Bronchial epithelial cell (primary cell): ENCODE data around the gene DGKG. TPM values are rescaled to one million over a fixed set of nuclear protein-coding genes. Genes with fewer than 3 reads are reported as not detected.

ENCODE experiments used
- DNase-seq: peaks from one replicate; pipeline ENCODE4 v3.0.0-alpha.2; 2010; ENCODE audit warnings: low read depth
- FAIRE-seq: peaks from 2 replicates; lab custom pipeline; 2011; peaks lifted over from hg19 to GRCh38; lab: Jason Lieb, UNC
- H3K27me3 ChIP-seq: 2 replicates; pipeline ENCODE4 v1.5.1; 2011; ENCODE audit warnings: low read length; ENCODE audit not compliant: control insufficient read depth, insufficient read depth
- H3K36me3 ChIP-seq: 2 replicates; pipeline ENCODE4 v1.5.1; 2011; ENCODE audit warnings: low read length; ENCODE audit not compliant: control insufficient read depth, insufficient read depth
- H3K4me3 ChIP-seq: 2 replicates; pipeline ENCODE4 v1.5.1; 2011; ENCODE audit warnings: mild to moderate bottlenecking, low read depth, low read length, control low read depth
- CTCF ChIP-seq: IDR thresholded peaks from 2 replicates; pipeline ENCODE4 v1.5.1; 2011; ENCODE audit warnings: mild to moderate bottlenecking, moderate library complexity, low read length, control low read depth, inconsistent platforms; ENCODE audit not compliant: insufficient read depth, severe bottlenecking
- total RNA-seq: library from RNA; depleted of rRNA; stranded (reverse); fragments of >200 nt; gene quantifications from 2 replicates; pipeline ENCODE4 v1.2.1, GENCODE V29; 2014

DGKG gene
- total RNA-seq, 1 donor from 2014 or later: not detected

GRCh38 chr3:186251948-186252619 is 110.0 kb downstream of the DGKG start:
- H3K27me3 ChIP-seq: no peaks in the 10 kb centered on the region
- no peak for FAIRE-seq
- H3K36me3 ChIP-seq: no peaks in the 10 kb centered on the region
- no peak for DNase-seq
- H3K4me3 ChIP-seq: no peak overlapping the region
- TF ChIP-seq CTCF: no peak

- no peak overlapping the region for H3K4me3 ChIP-seq
- no peaks in the 10 kb centered on the region for H3K36me3 ChIP-seq
- FAIRE-seq: no peak
- TF ChIP-seq CTCF: no peak
- DNase-seq: no peak
- no peaks in the 10 kb centered on the region for H3K27me3 ChIP-seq
Observed at GRCh38 chr3:186248850-186249249, 113.2 kb downstream of the DGKG start.

DNA sequence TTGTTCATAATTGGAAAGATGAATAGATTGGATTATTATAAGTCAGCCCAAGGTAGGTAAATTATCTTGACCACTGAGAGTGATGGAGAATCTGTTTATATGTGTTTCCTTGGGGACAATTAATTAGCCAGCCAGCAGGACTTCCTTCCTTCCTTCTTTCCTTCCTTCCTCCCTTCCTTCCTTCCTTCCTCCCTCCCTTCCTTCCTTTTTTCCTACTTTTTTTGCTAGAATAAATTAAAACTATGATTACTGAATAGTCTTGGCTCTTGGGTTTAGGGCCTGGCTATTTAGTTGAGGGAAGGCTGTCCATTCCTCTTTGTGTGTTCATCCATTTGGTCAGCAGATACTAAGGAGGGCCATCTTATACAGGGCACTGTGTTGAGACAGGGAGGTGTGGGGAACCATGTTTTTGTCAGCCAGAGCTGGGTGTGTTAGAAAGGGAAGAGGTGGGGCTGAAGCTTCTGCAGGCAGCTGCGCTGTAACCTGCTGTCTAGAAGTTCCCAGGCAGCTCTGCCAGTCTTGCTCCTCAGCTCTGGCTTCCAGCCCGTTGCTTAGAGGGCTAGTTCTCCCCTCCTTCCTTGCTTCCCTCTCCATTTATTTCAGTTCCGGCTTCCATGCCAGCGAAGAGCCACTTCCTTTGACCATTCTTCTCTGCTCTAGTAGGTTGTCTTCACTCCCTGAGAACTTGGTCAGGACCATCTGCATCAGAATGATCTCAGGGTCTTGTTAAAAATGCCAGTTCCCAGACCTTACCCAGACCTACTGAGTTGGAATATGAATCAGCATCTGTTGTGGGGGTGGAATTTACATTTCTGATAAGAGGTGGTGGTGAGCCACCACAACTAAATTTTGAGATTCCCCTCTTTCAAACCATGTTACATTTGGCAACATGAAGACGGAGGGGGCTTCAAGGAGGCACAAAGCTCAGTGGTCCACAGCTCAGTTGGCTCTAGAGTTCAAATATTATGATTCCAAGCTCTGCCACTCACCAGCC is 113.9 kb downstream of the DGKG start:
- peak; percentile 43 for FAIRE-seq
- Histone ChIP-seq H3K36me3 (no peaks in the 10 kb centered on the region), H3K27me3 (no peaks in the 10 kb centered on the region), H3K4me3 (no peak overlapping the region)
- DNase-seq: peak; percentile 29
- TF ChIP-seq CTCF: no peak

DNA sequence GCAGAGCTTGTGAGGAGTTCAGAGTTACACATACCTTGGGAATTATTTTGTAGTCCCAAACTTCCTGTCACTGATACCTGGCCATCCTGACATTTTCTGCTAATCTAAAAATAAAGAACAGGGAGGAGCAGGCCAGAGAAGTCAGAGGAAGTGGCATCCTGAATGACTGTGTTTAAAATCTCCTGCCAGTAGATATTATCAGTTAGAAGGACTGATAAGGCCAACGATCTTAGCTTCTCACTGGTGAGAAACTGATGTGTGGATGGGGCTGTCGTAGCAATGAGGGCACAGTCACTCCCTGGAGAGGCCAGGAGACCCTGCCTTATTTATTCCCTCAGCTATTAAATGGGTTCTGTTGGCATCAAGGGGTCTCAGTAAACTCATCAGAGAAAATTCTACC is 115.1 kb downstream of the DGKG start:
- no peak for FAIRE-seq
- no peak for TF ChIP-seq CTCF
- no peak for DNase-seq
- no peaks in the 10 kb centered on the region for H3K27me3 ChIP-seq
- H3K4me3 ChIP-seq: no peak overlapping the region
- no peaks in the 10 kb centered on the region for H3K36me3 ChIP-seq

DNA sequence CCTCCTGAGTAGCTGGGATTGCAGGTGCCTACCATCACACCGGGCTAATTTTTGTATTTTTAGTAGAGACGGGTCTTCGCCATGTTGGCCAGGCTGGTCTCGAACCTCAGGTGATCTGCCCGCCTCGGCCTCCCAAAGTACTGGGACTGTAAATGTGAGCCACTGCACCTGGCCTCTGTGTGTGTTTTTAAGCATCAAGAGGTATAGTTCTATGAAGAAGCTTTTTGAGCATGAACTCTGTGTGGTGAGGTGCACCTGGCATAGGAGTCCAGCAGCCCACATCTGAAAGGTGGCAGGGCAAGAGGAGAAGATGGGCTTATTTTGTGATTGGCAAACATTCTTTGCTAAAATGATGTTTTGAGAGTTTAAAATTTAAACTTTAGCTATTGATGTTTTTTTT is 118.0 kb downstream of the DGKG start:
- DNase-seq (no peak), FAIRE-seq (no peak)
- no peak overlapping the region for H3K4me3 ChIP-seq
- no peak for TF ChIP-seq CTCF
- H3K27me3 ChIP-seq: no peaks in the 10 kb centered on the region
- H3K36me3 ChIP-seq: no peaks in the 10 kb centered on the region
